ENCODE measurements around the gene C1QL2. TPM values are rescaled to one million over a fixed set of nuclear protein-coding genes. Genes with fewer than 3 reads are reported as not detected.

Gene C1QL2
- total RNA-seq, 1 experiment from 2014 or later, result 0.81 TPM

DNA sequence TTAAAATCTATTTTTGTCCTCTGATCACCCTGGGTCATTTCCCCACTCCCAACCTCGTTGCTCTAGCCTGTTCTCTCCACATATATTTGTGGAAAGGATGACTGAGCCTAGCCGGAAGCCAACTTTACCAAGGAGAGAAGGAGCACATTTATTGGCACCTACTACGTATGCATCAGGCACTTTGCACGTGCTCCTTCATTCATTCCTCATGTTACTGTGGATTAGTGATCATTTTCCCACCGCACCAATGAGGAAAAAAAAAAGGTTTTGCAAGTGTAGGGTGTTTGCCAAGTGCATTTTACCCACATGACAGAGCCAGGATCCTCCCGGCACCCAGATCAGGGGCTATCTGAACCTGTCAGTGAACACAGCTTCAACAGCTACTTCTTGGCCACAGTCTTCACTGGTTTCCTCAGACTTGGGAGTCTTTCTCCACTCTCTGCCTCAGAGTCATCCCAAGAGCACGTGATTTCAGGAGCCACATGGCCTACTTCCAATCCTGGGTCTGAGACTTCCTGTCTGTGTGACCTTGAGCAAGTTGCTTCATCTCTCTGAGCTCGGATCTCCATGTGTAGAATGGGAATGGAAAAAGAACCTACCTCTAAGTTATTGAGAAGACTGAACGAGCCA, 1.9 kb upstream of the C1QL2 start:
- H3K27ac ChIP-seq (ENCODE audit: insufficient read length, low read depth, low read length), result no peak overlapping the region
- H4K91ac ChIP-seq (ENCODE audit: insufficient read length, low read depth, low read length), result no peak overlapping the region
- WGBS (ENCODE audit: extremely low coverage, insufficient read length, low lambda C conversion rate), result no CpG with 5 or more reads among the region's 9 CpGs
- H3K4ac ChIP-seq (ENCODE audit: low read depth, low read length), result no peak overlapping the region
- TF ChIP-seq CTCF (conservative IDR thresholded peaks at IDR 0.05), result no peak
- H2AK5ac ChIP-seq (ENCODE audit: insufficient read length, low read length), result no peak overlapping the region
- no peaks in the 10 kb centered on the region for H3K79me2 ChIP-seq (ENCODE audit: insufficient read depth, low read length)
- H3K9ac ChIP-seq (ENCODE audit: extremely low read depth, insufficient read length, low read length), result no peak overlapping the region
- H3K4me2 ChIP-seq (ENCODE audit: insufficient read depth, insufficient read length, low read length), result no peak overlapping the region
- no peak overlapping the region for H4K8ac ChIP-seq (replicated peaks; ENCODE audit: insufficient read length, low read depth, low read length)
- Mint-ChIP-seq H3K9me3 (peaks cover 0 to 2% of the 10 kb centered on the region in 2 experiments; a peak in 1 of 5 replicates), H3K27ac (no peak overlapping the region), H3K27me3 (ENCODE audit: low read depth) (peaks cover 57% of the 10 kb centered on the region), H3K4me3 (0 out of 5 replicates have a peak overlapping the region, but pooled peaks of 1 of the 2 experiments have one; percentile 54), H3K4me1 (peaks cover 24 to 28% of the 10 kb centered on the region in 2 experiments), H3K36me3 (ENCODE audit: insufficient read depth in 1 of 3, low read depth in 3 of 3) (peaks cover 0 to 1% (median 0%) of the 10 kb centered on the region in 3 experiments; a peak in 2 of 7 replicates)
- H3K18ac ChIP-seq (ENCODE audit: insufficient read length, low read depth, low read length), result no peak overlapping the region
- no peak for DNase-seq
- H3K23me2 ChIP-seq (ENCODE audit: insufficient read length, low read depth, low read length, poor library complexity, severe bottlenecking), result peaks cover 27% of the 10 kb centered on the region
- no peak overlapping the region for H3K23ac ChIP-seq (ENCODE audit: insufficient read length, low read depth, low read length)
- H4K5ac ChIP-seq (ENCODE audit: insufficient read length, low read depth, low read length), result no peak overlapping the region
- no peaks in the 10 kb centered on the region for H4K20me1 ChIP-seq (ENCODE audit: control insufficient read depth, insufficient read depth, insufficient read length)
- no peaks in the 10 kb centered on the region for H3K79me1 ChIP-seq (ENCODE audit: insufficient read depth, low read depth, low read length, poor library complexity, severe bottlenecking)
- no peak overlapping the region for H2BK120ac ChIP-seq (ENCODE audit: low read depth, low read length, poor library complexity, severe bottlenecking)
- H3K14ac ChIP-seq (ENCODE audit: insufficient read depth, low read length), result no peak overlapping the region
- no peak overlapping the region for H2BK15ac ChIP-seq (ENCODE audit: low read depth, low read length)
- no peak overlapping the region for H3K56ac ChIP-seq (ENCODE audit: insufficient read length, low read depth, low read length)
- H3K27me3 ChIP-seq (ENCODE audit: insufficient read depth, low read length), result peaks cover 21% of the 10 kb centered on the region; the same call in 1 of the 2 replicates
- H3T11ph ChIP-seq (ENCODE audit: low read length), result no peak overlapping the region
- H2BK5ac ChIP-seq (ENCODE audit: insufficient read length, low read length), result no peak overlapping the region
- no peaks in the 10 kb centered on the region for H3K4me1 ChIP-seq (ENCODE audit: insufficient read depth, low read length)
- H2BK12ac ChIP-seq (ENCODE audit: insufficient read length, low read depth, low read length), result no peak overlapping the region
- H3K9me3 ChIP-seq (ENCODE audit: control insufficient read depth, low read depth, low read length), result no peaks in the 10 kb centered on the region
- H2AFZ ChIP-seq (ENCODE audit: low read length), result no peak overlapping the region
- no peak overlapping the region for H2BK20ac ChIP-seq (ENCODE audit: low read depth, low read length, poor library complexity, severe bottlenecking)
